Activated CD8-positive, alpha-beta memory T cell treated with anti-CD3 and anti-CD28 coated beads, Interleukin-2, amount 50 U/mL, for 24 hours (primary cell): ENCODE data around the gene IFNGR2.
A peak's percentile ranks its signal among the peaks of the same experiment; 100 is the strongest.
"Not testable (repeated sequence)": the region's sequence is repeated elsewhere in the genome, so short reads cannot be mapped to it uniquely, and the experiment has no call there.

Source experiments
- DNase-seq: peaks from one replicate; pipeline ENCODE4 v3.0.0-alpha.2; 2020; ENCODE audit errors: extremely low read depth

IFNGR2 gene

GRCh38 chr21:33403128-33403785 is at the start of gene IFNGR2:
Gene IFNGR2, plus strand, starts transcription at chr21:33403413. Its CDS starts 131 bp downstream, at chr21:33403544.
- no peak for DNase-seq

GRCh38 chr21:33355355-33355754 is 47.9 kb upstream of the IFNGR2 start:
- no peak for DNase-seq

- DNase-seq: no peak
These were observed 47.2 kb upstream of the IFNGR2 start for GRCh38 chr21:33355996-33356395.

GRCh38 chr21:33357177-33357576 is 46.0 kb upstream of the IFNGR2 start:
- no peak for DNase-seq

- DNase-seq: no peak
These were observed 43.8 kb upstream of the IFNGR2 start for GRCh38 chr21:33359446-33359845.

GRCh38 chr21:33360281-33360680 is 42.9 kb upstream of the IFNGR2 start:
- DNase-seq: no peak

- peak; percentile 61 for DNase-seq
These were observed 42.2 kb upstream of the IFNGR2 start for GRCh38 chr21:33360881-33361602.

- DNase-seq: no peak
These were observed 41.1 kb upstream of the IFNGR2 start for GRCh38 chr21:33362044-33362555.

- not testable (repeated sequence) for DNase-seq
These were observed 39.2 kb upstream of the IFNGR2 start for GRCh38 chr21:33363911-33364609.

- DNase-seq: no peak
These were observed 38.4 kb upstream of the IFNGR2 start for GRCh38 chr21:33364830-33365229.

- no peak for DNase-seq
These were observed 35.8 kb upstream of the IFNGR2 start for GRCh38 chr21:33367309-33367973.

GRCh38 chr21:33368124-33368523 is 35.1 kb upstream of the IFNGR2 start:
- DNase-seq: no peak

- no peak for DNase-seq
These were observed 34.6 kb upstream of the IFNGR2 start for GRCh38 chr21:33368576-33368975.

GRCh38 chr21:33369586-33369985 is 33.6 kb upstream of the IFNGR2 start:
- no peak for DNase-seq

GRCh38 chr21:33370305-33370704 is 32.9 kb upstream of the IFNGR2 start:
- no peak for DNase-seq

GRCh38 chr21:33371366-33371765 is 31.8 kb upstream of the IFNGR2 start:
- no peak for DNase-seq

- no peak for DNase-seq
These were observed 30.6 kb upstream of the IFNGR2 start for GRCh38 chr21:33372582-33372981.

- DNase-seq: no peak
These were observed 29.8 kb upstream of the IFNGR2 start for GRCh38 chr21:33373451-33373850.

- DNase-seq: no peak
These were observed 29.1 kb upstream of the IFNGR2 start for GRCh38 chr21:33374080-33374449.

- DNase-seq: no peak
These were observed 28.6 kb upstream of the IFNGR2 start for GRCh38 chr21:33374450-33375096.

GRCh38 chr21:33375101-33375644 is 28.0 kb upstream of the IFNGR2 start:
- no peak for DNase-seq
